PC-3 (cell line): Measurements from ENCODE around the gene TMC1. TPM values are rescaled to one million over a fixed set of nuclear protein-coding genes. Genes with fewer than 3 reads are reported as not detected.

Experiments
- ATAC-seq: fragments of 200-7000 bp; cut with Tn5 transposase; 2 replicates; pipeline ENCODE4 v1.9.1; 2020; ENCODE audit warnings: mild to moderate bottlenecking, moderate library complexity
- BruUV-seq: library from RNA; stranded (reverse); fragments of 400-500 nt; replicated peaks from 2 replicates; lab custom pipeline; 2021; lab: Mats Ljungman, UMichigan
- CTCF ChIA-PET: fragments of 300-600 bp; sonication (Branson Sonifier 250); formaldehyde crosslinking; loops from one replicate; lab custom pipeline; 2022; ENCODE audit warnings: antibody characterized with exemption; lab: Charles Lee
- POLR2A ChIA-PET: fragments of 300-600 bp; sonication (Branson Sonifier 250); formaldehyde crosslinking; loops from one replicate; lab custom pipeline; 2022; ENCODE audit warnings: antibody characterized with exemption; ENCODE audit not compliant: unreplicated experiment; lab: Charles Lee
- DNase-seq: peaks from one replicate; pipeline ENCODE4 v3.0.0-alpha.2; 2015
- H2AFZ ChIP-seq: fragments of 300-600 bp; sonication (generic); 2 replicates; pipeline ENCODE4 v1.6.0; 2016; ENCODE audit warnings: antibody characterized with exemption, low read length
- H3F3A ChIP-seq: fragments of 300-600 bp; sonication (generic); one replicate; pipeline ENCODE4 v1.6.0; 2017; ENCODE audit warnings: antibody characterized with exemption, low read length, control low read depth, mild to moderate bottlenecking; ENCODE audit not compliant: unreplicated experiment
- H3K27ac ChIP-seq: fragments of 300-600 bp; sonication (generic); 2 replicates; pipeline ENCODE4 v1.5.1; 2016; ENCODE audit warnings: mild to moderate bottlenecking, low read length
- H3K27me3 ChIP-seq: fragments of 300-600 bp; sonication (generic); 2 replicates; pipeline ENCODE4 v1.6.1; 2016; ENCODE audit warnings: low read length, mixed read lengths
- H3K36me3 ChIP-seq: fragments of 300-600 bp; sonication (generic); 2 replicates; pipeline ENCODE4 v1.6.1; 2016; ENCODE audit warnings: low read depth, mixed run types, low read length, mixed read lengths
- H3K4me1 ChIP-seq: fragments of 300-600 bp; sonication (generic); 2 replicates; pipeline ENCODE4 v1.5.1; 2016; ENCODE audit warnings: low read length; ENCODE audit not compliant: insufficient read depth
- H3K4me2 ChIP-seq: fragments of 300-600 bp; sonication (generic); 2 replicates; pipeline ENCODE4 v1.6.0; 2016; ENCODE audit warnings: low read length
- H3K4me3 ChIP-seq: fragments of 300-600 bp; sonication (generic); 2 replicates; pipeline ENCODE4 v1.5.1; 2016; ENCODE audit warnings: mild to moderate bottlenecking, low read length, mixed read lengths
- H3K79me2 ChIP-seq: fragments of 300-600 bp; sonication (generic); 2 replicates; pipeline ENCODE4 v1.6.1; 2017; ENCODE audit warnings: low read length, mixed read lengths
- H3K9ac ChIP-seq: fragments of 300-600 bp; sonication (generic); 2 replicates; pipeline ENCODE4 v1.6.0; 2016; ENCODE audit warnings: mild to moderate bottlenecking, low read length
- H3K9me2 ChIP-seq: fragments of 300-600 bp; sonication (generic); replicated peaks from 2 replicates; pipeline ENCODE4 v1.6.1; 2016; ENCODE audit warnings: mixed run types, low read length, mixed read lengths
- H3K9me3 ChIP-seq: fragments of 300-600 bp; sonication (generic); 2 replicates; pipeline ENCODE4 v1.6.1; 2016; ENCODE audit warnings: low read length, mixed read lengths
- H4K20me1 ChIP-seq: fragments of 300-600 bp; sonication (generic); 2 replicates; pipeline ENCODE4 v1.6.1; 2016; ENCODE audit warnings: low read length, mixed read lengths
- EZH2 ChIP-seq: fragments of 300-600 bp; sonication (generic); IDR thresholded peaks from one replicate; pipeline ENCODE4 v1.6.1; 2017; ENCODE audit warnings: antibody characterized with exemption, mild to moderate bottlenecking, low read length; ENCODE audit not compliant: unreplicated experiment
- EZH2phosphoT487 ChIP-seq: fragments of 300-600 bp; sonication (generic); IDR thresholded peaks from 2 replicates; pipeline ENCODE4 v1.6.1; 2018; ENCODE audit warnings: mild to moderate bottlenecking, antibody characterized with exemption, low read length, borderline replicate concordance
- intact Hi-C: fragments of 100-400 bp; cut with micrococcal nuclease; formaldehyde crosslinking; loops from 2 replicates; pipeline ENCODE4 v1.9.0; 2023
- total RNA-seq: library from RNA; depleted of rRNA; stranded (reverse); fragments of >200 nt; gene quantifications from 2 replicates; pipeline ENCODE4 v1.2.3, GENCODE V29; 2014
- TF ChIP-seq, protein P1 (sequence below): fragments of 300-600 bp; sonication (generic); conservative IDR thresholded peaks from 2 replicates; pipeline ENCODE4 v1.5.1; 2017; ENCODE audit warnings: antibody characterized with exemption, low read depth, mild to moderate bottlenecking, low read length

TMC1 gene
- total RNA-seq, 1 experiment from 2014 or later = 0.15 TPM

DNA sequence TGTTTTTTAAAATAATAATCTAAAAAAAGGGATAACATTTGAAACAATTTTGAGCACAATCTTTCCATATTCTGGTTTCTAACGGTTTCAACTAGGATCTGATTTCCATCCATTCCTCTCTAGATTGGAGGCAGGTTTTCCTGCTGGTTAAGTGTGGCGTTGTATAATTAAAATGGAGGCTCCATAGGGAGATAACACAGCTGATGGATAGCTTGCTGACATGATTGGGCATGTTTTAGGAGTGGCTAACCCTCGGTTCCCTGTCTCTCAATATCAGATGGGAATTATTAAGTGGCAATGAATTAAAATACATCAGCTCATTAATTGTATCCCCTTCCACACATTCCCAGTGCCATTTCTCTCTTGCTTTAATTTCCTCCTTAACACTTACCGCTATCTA lies 222.4 kb downstream of the TMC1 start:
- Histone ChIP-seq H3K27ac (no peak overlapping the region), H2AFZ (no peak overlapping the region), H3F3A (no peaks in the 10 kb centered on the region), H3K4me2 (no peak overlapping the region), H3K27me3 (peaks cover 22% of the 10 kb centered on the region), H3K9me3 (no peaks in the 10 kb centered on the region), H3K36me3 (no peaks in the 10 kb centered on the region), H3K4me3 (no peak overlapping the region), H3K9me2 (no peaks in the 10 kb centered on the region), H4K20me1 (no peaks in the 10 kb centered on the region), H3K4me1 (no peaks in the 10 kb centered on the region), H3K9ac (no peak overlapping the region), H3K79me2 (no peaks in the 10 kb centered on the region)
- no peak for TF ChIP-seq EZH2phosphoT487
- no peak for TF ChIP-seq EZH2
- TF ChIP-seq, protein P1, sequence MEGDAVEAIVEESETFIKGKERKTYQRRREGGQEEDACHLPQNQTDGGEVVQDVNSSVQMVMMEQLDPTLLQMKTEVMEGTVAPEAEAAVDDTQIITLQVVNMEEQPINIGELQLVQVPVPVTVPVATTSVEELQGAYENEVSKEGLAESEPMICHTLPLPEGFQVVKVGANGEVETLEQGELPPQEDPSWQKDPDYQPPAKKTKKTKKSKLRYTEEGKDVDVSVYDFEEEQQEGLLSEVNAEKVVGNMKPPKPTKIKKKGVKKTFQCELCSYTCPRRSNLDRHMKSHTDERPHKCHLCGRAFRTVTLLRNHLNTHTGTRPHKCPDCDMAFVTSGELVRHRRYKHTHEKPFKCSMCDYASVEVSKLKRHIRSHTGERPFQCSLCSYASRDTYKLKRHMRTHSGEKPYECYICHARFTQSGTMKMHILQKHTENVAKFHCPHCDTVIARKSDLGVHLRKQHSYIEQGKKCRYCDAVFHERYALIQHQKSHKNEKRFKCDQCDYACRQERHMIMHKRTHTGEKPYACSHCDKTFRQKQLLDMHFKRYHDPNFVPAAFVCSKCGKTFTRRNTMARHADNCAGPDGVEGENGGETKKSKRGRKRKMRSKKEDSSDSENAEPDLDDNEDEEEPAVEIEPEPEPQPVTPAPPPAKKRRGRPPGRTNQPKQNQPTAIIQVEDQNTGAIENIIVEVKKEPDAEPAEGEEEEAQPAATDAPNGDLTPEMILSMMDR = no peak
- POLR2A ChIA-PET = no interaction called here
- CTCF ChIA-PET = no interaction called here
- no peak for DNase-seq
- intact Hi-C loops = loop anchor here (10.0 kb wide), 1 partner anchor 79 kb away; no protein-coding TSS in a partner anchor
- BruUV-seq = no TSS peak
- ATAC-seq = no peak

DNA sequence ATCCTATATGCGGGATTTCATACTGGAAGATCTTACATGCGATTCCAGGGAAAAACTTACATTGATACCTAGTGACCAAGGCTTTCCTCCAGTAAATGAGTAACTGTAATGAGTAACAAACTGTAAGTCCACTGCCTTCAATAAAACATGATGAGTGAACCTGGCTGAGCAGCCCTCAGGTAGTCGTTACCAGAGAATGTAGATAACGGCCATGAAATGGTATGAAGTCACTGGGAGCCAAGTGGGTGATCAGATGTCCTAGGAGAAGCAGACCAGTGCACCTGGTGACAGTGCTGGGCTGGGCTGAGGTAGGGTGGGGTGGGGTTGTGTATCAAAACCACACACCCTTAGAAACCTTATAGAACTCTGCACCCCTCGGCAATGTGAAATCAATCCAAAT lies 227.9 kb downstream of the TMC1 start:
- ChIA-PET POLR2A (no interaction called here), CTCF (no interaction called here)
- Histone ChIP-seq H3K9me3 (no peaks in the 10 kb centered on the region), H3K9ac (no peak overlapping the region), H3K4me2 (no peak overlapping the region), H4K20me1 (no peaks in the 10 kb centered on the region), H3K79me2 (no peaks in the 10 kb centered on the region), H3K4me3 (no peak overlapping the region), H3F3A (no peaks in the 10 kb centered on the region), H2AFZ (no peak overlapping the region), H3K9me2 (no peaks in the 10 kb centered on the region), H3K4me1 (no peaks in the 10 kb centered on the region), H3K27ac (no peak overlapping the region), H3K36me3 (no peaks in the 10 kb centered on the region), H3K27me3 (peaks cover 33% of the 10 kb centered on the region)
- TF ChIP-seq EZH2phosphoT487 (no peak), EZH2 (no peak)
- TF ChIP-seq, protein P1 = no peak
- ATAC-seq (no peak), DNase-seq (no peak)
- no TSS peak for BruUV-seq
- intact Hi-C loops = loop anchor here (10.0 kb wide), 1 partner anchor 84 kb away; no protein-coding TSS in a partner anchor

DNA sequence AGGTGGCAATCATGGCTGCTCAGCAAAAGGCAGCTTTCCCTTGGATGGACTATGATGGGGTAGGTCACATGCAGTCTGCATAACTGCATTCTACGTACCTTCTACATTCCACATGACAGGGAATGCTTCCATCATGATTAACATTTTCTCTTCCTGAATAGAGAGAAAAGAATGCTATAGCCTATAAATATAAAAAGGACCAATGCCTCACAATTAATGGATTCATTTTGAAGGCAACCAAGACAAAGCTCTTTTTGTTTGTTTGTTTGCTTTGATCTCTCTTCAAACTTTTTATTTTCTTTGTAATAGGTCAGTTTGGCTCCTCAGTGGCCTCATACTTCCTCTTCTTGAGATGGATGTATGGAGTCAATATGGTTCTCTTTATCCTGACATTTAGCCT lies 230.1 kb downstream of the TMC1 start:
- no peak overlapping the region for H2AFZ ChIP-seq
- no peaks in the 10 kb centered on the region for H3K9me3 ChIP-seq
- no peaks in the 10 kb centered on the region for H3K36me3 ChIP-seq
- H3K27me3 ChIP-seq = peaks cover 36% of the 10 kb centered on the region
- POLR2A ChIA-PET = no interaction called here
- no peaks in the 10 kb centered on the region for H4K20me1 ChIP-seq
- no peak for TF ChIP-seq EZH2
- TF ChIP-seq, protein P1 = no peak
- TF ChIP-seq EZH2phosphoT487 = no peak
- CTCF ChIA-PET = no interaction called here
- no peak overlapping the region for H3K4me2 ChIP-seq
- intact Hi-C loops = no loop called here
- no peaks in the 10 kb centered on the region for H3K9me2 ChIP-seq
- no peaks in the 10 kb centered on the region for H3F3A ChIP-seq
- no peak overlapping the region for H3K9ac ChIP-seq
- no peaks in the 10 kb centered on the region for H3K4me1 ChIP-seq
- no peaks in the 10 kb centered on the region for H3K79me2 ChIP-seq
- ATAC-seq (no peak), DNase-seq (no peak)
- BruUV-seq = no TSS peak
- no peak overlapping the region for H3K27ac ChIP-seq
- no peak overlapping the region for H3K4me3 ChIP-seq
